Gastroesophageal sphincter (tissue), 3 donors: ENCODE results near the gene CARD11.

Experiments used
- CTCF ChIP-seq, 4 experiments: fragments of 200-600 bp in 2 of 4; fragments of 450-650 bp in 2 of 4; sonication (generic) in 1 of 4; IDR thresholded peaks; one replicate each; pipeline ENCODE4 v1.5.1; 2017 to 2019; ENCODE audit warnings: antibody characterized with exemption in 4 of 4, mild to moderate bottlenecking in 2 of 4, moderate library complexity in 2 of 4
- EP300 ChIP-seq: sonication (generic); formaldehyde crosslinking; IDR thresholded peaks from one replicate; pipeline ENCODE4 v1.6.1; 2017; ENCODE audit warnings: antibody characterized with exemption, mild to moderate bottlenecking
- POLR2AphosphoS5 ChIP-seq: sonication (generic); formaldehyde crosslinking; IDR thresholded peaks from one replicate; pipeline ENCODE4 v1.6.1; 2017; ENCODE audit warnings: antibody characterized with exemption

- TF ChIP-seq CTCF (IDR thresholded peaks at IDR 0.05) (peak in 3 of 4 experiments; percentile 81 to 90 (median 84)), EP300 (no peak), POLR2AphosphoS5 (no peak)
Measured at GRCh38 chr7:2864999-2865670, 178.5 kb downstream of the CARD11 start.
